HepG2 (cell line): ENCODE results near the gene SERPINF2. TPM values are rescaled to one million over a fixed set of nuclear protein-coding genes. Genes with fewer than 3 reads are reported as not detected.

Source experiments
- ATAC-seq: fragments of 200-7000 bp; cut with Tn5 transposase; 3 replicates; pipeline ENCODE4 v1.9.1; 2020; ENCODE audit warnings: mild to moderate bottlenecking, moderate library complexity
- BruUV-seq: library from RNA; stranded (reverse); fragments of 400-500 nt; replicated peaks from 2 replicates; lab custom pipeline; 2021; lab: Mats Ljungman, UMichigan
- CTCF ChIA-PET: fragments of 300-600 bp; formaldehyde crosslinking; extraction: SDS; loops from one replicate; lab custom pipeline; 2021; ENCODE audit warnings: low total read pairs, inconsistent platforms, low intra/inter-chr PET ratio; lab: Yijun Ruan, JAX
- POLR2A ChIA-PET: fragments of 350-600 bp; sonication (Branson Sonifier 250); formaldehyde crosslinking; loops from one replicate; lab custom pipeline; 2020; ENCODE audit warnings: antibody characterized with exemption, inconsistent platforms; lab: Yijun Ruan, JAX
- DNase-seq: peaks from one replicate; pipeline ENCODE4 v3.0.0-alpha.2; 2015; ENCODE audit warnings: low spot score
- FAIRE-seq: peaks from 3 replicates; lab custom pipeline; 2011; peaks lifted over from hg19 to GRCh38; lab: Jason Lieb, UNC
- H2AFZ ChIP-seq: one replicate; pipeline ENCODE4 v1.6.1; 2011; ENCODE audit warnings: low read length, inconsistent platforms
- H3K27ac ChIP-seq: fragments of 300-600 bp; 3 replicates; pipeline ENCODE4 v1.8.0; 2011; ENCODE audit warnings: mixed run types, mild to moderate bottlenecking, mixed read lengths, low read length, inconsistent platforms; ENCODE audit not compliant: insufficient read depth; ENCODE audit errors: extremely low read length
- H3K27me3 ChIP-seq, 2 experiments: fragments of 200-600 bp in 1 of 2; 2 replicates in 1 of 2; 3 replicates in 1 of 2; pipeline versions ENCODE4 v1.6.0 to v1.8.0; 2011; ENCODE audit warnings: low read length in 2 of 2, mild to moderate bottlenecking in 2 of 2, moderate library complexity in 2 of 2, inconsistent platforms in 1 of 2; ENCODE audit not compliant: insufficient read depth in 2 of 2, control insufficient read depth in 1 of 2
- H3K36me3 ChIP-seq, 2 experiments: fragments of 200-600 bp in 1 of 2; replicated peaks in 1 of 2; 2 replicates in 1 of 2; 3 replicates in 1 of 2; pipeline versions ENCODE4 v1.5.1 to v1.8.0; 2011; ENCODE audit warnings: low read length in 2 of 2, inconsistent platforms in 1 of 2; ENCODE audit not compliant: insufficient read depth in 2 of 2, control insufficient read depth in 1 of 2
- H3K4me1 ChIP-seq: 2 replicates; pipeline ENCODE4 v1.5.1; 2012; ENCODE audit warnings: low read length, inconsistent platforms; ENCODE audit not compliant: insufficient read depth
- H3K4me2 ChIP-seq: 2 replicates; pipeline ENCODE4 v1.6.0; 2011; ENCODE audit warnings: low read depth, low read length, inconsistent platforms
- H3K4me3 ChIP-seq, 3 experiments: fragments of 200-600 bp in 1 of 3; sonication (generic), shearing (Covaris generic) in 1 of 3; replicated peaks in 1 of 3; 2 replicates each; pipeline ENCODE4 v1.5.1; 2011 to 2016; ENCODE audit warnings: low read length in 3 of 3, inconsistent platforms in 2 of 3, low read depth in 2 of 3, mild to moderate bottlenecking in 2 of 3, control low read depth in 1 of 3, mixed read lengths in 1 of 3; ENCODE audit not compliant: insufficient read depth in 1 of 3
- H3K79me2 ChIP-seq: one replicate; pipeline ENCODE4 v1.6.1; 2011; ENCODE audit warnings: low read length, inconsistent platforms; ENCODE audit not compliant: insufficient read depth
- H3K9ac ChIP-seq: 2 replicates; pipeline ENCODE4 v1.6.0; 2011; ENCODE audit warnings: mild to moderate bottlenecking, low read depth, low read length, inconsistent platforms; ENCODE audit not compliant: insufficient read depth
- H3K9me3 ChIP-seq: 2 replicates; pipeline ENCODE4 v1.5.1; 2012; ENCODE audit warnings: mild to moderate bottlenecking, low read length
- H4K20me1 ChIP-seq: 2 replicates; pipeline ENCODE4 v1.6.0; 2011; ENCODE audit warnings: inconsistent platforms, mild to moderate bottlenecking, low read length, moderate library complexity; ENCODE audit not compliant: insufficient read depth
- AGO2 ChIP-seq: fragments of 200-400 bp; formaldehyde crosslinking; optimal IDR thresholded peaks from 2 replicates; pipeline ENCODE3; 2017; ENCODE audit warnings: mild to moderate bottlenecking, low read depth, low read length, moderate library complexity
- MTA1 ChIP-seq: sonication (generic); formaldehyde crosslinking; IDR thresholded peaks from 2 replicates; pipeline ENCODE4 v1.4.0; 2020; ENCODE audit warnings: missing genetic modification reagents, mild to moderate bottlenecking, borderline replicate concordance
- RBFOX2 ChIP-seq: fragments of 200-400 bp; formaldehyde crosslinking; IDR thresholded peaks from 2 replicates; pipeline ENCODE4 v1.6.1; 2017; ENCODE audit warnings: low read depth, mild to moderate bottlenecking, low read length
- ZBTB38 ChIP-seq: sonication (generic); formaldehyde crosslinking; IDR thresholded peaks from 2 replicates; pipeline ENCODE4 v1.5.1; 2020; ENCODE audit warnings: mild to moderate bottlenecking, missing genetic modification reagents
- ZMYM2 ChIP-seq: sonication (generic); formaldehyde crosslinking; IDR thresholded peaks from 2 replicates; pipeline ENCODE4 v1.8.0; 2022; ENCODE audit warnings: mild to moderate bottlenecking, missing genetic modification reagents
- ZNF230 ChIP-seq: sonication (generic); formaldehyde crosslinking; IDR thresholded peaks from 2 replicates; pipeline ENCODE4 v1.4.0; 2020; ENCODE audit warnings: mild to moderate bottlenecking, missing genetic modification reagents
- ZNF331 ChIP-seq: sonication (generic); formaldehyde crosslinking; IDR thresholded peaks from 2 replicates; pipeline ENCODE4 v1.4.0; 2020; ENCODE audit warnings: missing genetic modification reagents
- ZNF550 ChIP-seq: sonication (generic); formaldehyde crosslinking; IDR thresholded peaks from 2 replicates; pipeline ENCODE4 v1.4.0; 2020; ENCODE audit warnings: mild to moderate bottlenecking, missing genetic modification reagents, borderline replicate concordance
- ZNF557 ChIP-seq: sonication (generic); formaldehyde crosslinking; IDR thresholded peaks from 2 replicates; pipeline ENCODE4 v1.4.0; 2020; ENCODE audit warnings: missing genetic modification reagents
- ZNF75D ChIP-seq: sonication (generic); formaldehyde crosslinking; IDR thresholded peaks from 2 replicates; pipeline ENCODE4 v1.8.1; 2023; ENCODE audit warnings: missing genetic modification reagents, mild to moderate bottlenecking, borderline replicate concordance
- WGBS: methylation state at CpG from one replicate; pipeline ENCODE4 v1.1.6; 2017; ENCODE audit warnings: low lambda C conversion rate; 5-methylcytosine and 5-hydroxymethylcytosine counted together
- in situ Hi-C: cut with HindIII; loops from 2 replicates; pipeline ENCODE4 v1.10.0; 2017; ENCODE audit warnings: low pct_unique_long_range_greater_than_20kb; ENCODE audit not compliant: extremely low pct_ligation_motif_present
- intact Hi-C: fragments of 100-400 bp; cut with micrococcal nuclease; formaldehyde crosslinking; loops from one replicate; pipeline ENCODE4 v1.10.0; 2022; ENCODE audit not compliant: unreplicated experiment
- polyA plus RNA-seq, 8 experiments: library from polyadenylated mRNA; depleted of rRNA in 3 of 8; stranded (reverse) in 7 of 8; unstranded in 1 of 8; fragments of >200 nt; fragmentation: Illumina TruSeq in 4 of 8; extraction: Trizol in 4 of 8; gene quantifications; 2 replicates each; pipeline versions ENCODE4 v1.2.1 to v1.2.3, GENCODE V29; 2011 to 2016; ENCODE audit warnings: low read depth in 4 of 8, missing spikeins in 1 of 8, mixed read lengths in 1 of 8; ENCODE audit not compliant: insufficient read depth in 1 of 8
- total RNA-seq, 5 experiments: library from RNA; depleted of rRNA; stranded (reverse); fragments of >200 nt; fragmentation: Illumina TruSeq; extraction: Trizol; gene quantifications; 2 replicates each; pipeline ENCODE4 v1.2.3, GENCODE V29; 2016; ENCODE audit warnings: low read depth in 1 of 5
- TF ChIP-seq, protein P1 (sequence below): sonication (generic); formaldehyde crosslinking; IDR thresholded peaks from 2 replicates; pipeline ENCODE4 v1.4.0; 2020; ENCODE audit warnings: mild to moderate bottlenecking, missing genetic modification reagents
- TF ChIP-seq, protein P2 (sequence below): sonication (generic); formaldehyde crosslinking; IDR thresholded peaks from 2 replicates; pipeline ENCODE4 v1.4.0; 2020; ENCODE audit warnings: missing genetic modification reagents
- TF ChIP-seq, protein P3 (sequence below): sonication (generic); formaldehyde crosslinking; IDR thresholded peaks from 2 replicates; pipeline ENCODE4 v1.5.1; 2020; ENCODE audit warnings: mild to moderate bottlenecking, missing genetic modification reagents, moderate library complexity
- TF ChIP-seq, protein P4 (sequence below): sonication (generic); formaldehyde crosslinking; IDR thresholded peaks from 2 replicates; pipeline ENCODE4 v1.5.1; 2020; ENCODE audit warnings: missing genetic modification reagents, mild to moderate bottlenecking, borderline replicate concordance

The SERPINF2 gene
- total and polyA plus RNA-seq, 2 of the 13 experiments (the other 11 are each of a cell fraction or from before 2014, with no cell fraction given) = 309 to 548 TPM

DNA sequence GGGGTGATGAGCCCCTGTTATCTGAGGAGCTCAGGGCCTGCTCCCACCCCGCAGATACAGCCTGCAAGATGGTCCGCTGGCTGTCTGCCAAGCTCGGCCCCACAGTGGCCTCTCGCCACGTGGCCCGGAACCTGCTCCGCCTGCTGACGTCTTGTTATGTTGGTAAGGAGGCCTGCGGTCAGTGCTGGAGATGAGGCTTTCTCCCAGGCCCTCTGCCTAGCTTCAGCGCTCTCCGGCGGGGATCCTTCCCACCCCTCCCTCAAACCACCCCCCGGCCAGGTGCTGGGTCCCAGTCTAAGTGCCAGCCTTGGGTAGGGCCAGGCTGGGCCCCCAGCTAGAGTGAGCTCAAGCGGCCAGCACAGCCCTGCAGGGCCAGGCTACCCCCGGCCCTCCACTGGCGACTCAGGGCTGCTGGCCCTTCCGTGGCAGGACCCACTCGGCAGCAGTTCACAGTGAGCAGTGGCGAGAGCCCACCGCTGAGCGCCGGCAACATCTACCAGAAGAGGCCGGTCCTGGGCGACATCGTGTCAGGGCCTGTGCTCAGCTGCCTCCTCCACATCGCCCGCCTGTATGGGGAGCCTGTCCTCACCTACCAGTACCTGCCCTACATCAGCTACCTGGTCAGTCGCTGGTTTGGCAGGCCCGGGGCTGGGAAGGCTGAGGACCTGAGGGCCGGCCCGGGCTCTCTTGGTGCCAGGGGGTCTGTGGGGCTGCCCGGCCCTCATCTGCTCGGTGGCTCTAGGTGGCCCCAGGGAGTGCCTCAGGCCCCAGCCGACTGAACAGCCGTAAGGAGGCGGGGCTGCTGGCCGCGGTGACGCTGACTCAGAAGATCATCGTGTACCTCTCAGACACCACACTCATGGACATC lies 12.1 kb upstream of the SERPINF2 start:
- 91% methylated on average over 9 of the region's 40 CpGs for WGBS
- FAIRE-seq = no peak
- intact Hi-C loops (no loop called here), in situ Hi-C loops (no loop called here)
- Histone ChIP-seq H3K4me2 (no peak overlapping the region), H3K27ac (no peak overlapping the region), H3K79me2 (peaks cover 17% of the 10 kb centered on the region), H3K4me1 (peaks cover 49% of the 10 kb centered on the region), H3K27me3 (no peaks in the 10 kb centered on the region), H2AFZ (no peak overlapping the region), H3K36me3 (peaks cover 0 to 1% of the 10 kb centered on the region in 2 experiments; a peak in 4 of 5 replicates), H3K4me3 (no peak overlapping the region), H4K20me1 (no peaks in the 10 kb centered on the region), H3K9me3 (no peaks in the 10 kb centered on the region), H3K9ac (no peak overlapping the region)
- ChIA-PET CTCF (no interaction called here), POLR2A (interaction anchor here (0.8 to 6.3 kb wide), 5 partner anchors 14 to 40 kb away, joined by 3 to 44 read pairs (median 3); partner anchors contain the start of gene SERPINF1)
- no peak for DNase-seq
- no TSS peak for BruUV-seq
- ATAC-seq = peak; percentile 6; the same call in 2 of the 3 replicates
- TF ChIP-seq ZNF557 (CRISPR knock-in tag) (no peak), RBFOX2 (peak; percentile 55; the same call in 1 of the 2 replicates), ZMYM2 (no peak), ZBTB38 (CRISPR knock-in tag) (0 out of 2 replicates have a peak, but pooled peaks have one; percentile 27), ZNF75D (no peak), ZNF331 (no peak), ZNF550 (CRISPR knock-in tag) (no peak), AGO2 (peak; percentile 82), MTA1 (CRISPR knock-in tag) (no peak), ZNF230 (CRISPR knock-in tag) (no peak)
- TF ChIP-seq, protein P1, sequence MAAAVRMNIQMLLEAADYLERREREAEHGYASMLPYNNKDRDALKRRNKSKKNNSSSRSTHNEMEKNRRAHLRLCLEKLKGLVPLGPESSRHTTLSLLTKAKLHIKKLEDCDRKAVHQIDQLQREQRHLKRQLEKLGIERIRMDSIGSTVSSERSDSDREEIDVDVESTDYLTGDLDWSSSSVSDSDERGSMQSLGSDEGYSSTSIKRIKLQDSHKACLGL = no peak
- TF ChIP-seq, protein P2, sequence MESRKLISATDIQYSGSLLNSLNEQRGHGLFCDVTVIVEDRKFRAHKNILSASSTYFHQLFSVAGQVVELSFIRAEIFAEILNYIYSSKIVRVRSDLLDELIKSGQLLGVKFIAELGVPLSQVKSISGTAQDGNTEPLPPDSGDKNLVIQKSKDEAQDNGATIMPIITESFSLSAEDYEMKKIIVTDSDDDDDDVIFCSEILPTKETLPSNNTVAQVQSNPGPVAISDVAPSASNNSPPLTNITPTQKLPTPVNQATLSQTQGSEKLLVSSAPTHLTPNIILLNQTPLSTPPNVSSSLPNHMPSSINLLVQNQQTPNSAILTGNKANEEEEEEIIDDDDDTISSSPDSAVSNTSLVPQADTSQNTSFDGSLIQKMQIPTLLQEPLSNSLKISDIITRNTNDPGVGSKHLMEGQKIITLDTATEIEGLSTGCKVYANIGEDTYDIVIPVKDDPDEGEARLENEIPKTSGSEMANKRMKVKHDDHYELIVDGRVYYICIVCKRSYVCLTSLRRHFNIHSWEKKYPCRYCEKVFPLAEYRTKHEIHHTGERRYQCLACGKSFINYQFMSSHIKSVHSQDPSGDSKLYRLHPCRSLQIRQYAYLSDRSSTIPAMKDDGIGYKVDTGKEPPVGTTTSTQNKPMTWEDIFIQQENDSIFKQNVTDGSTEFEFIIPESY (CRISPR knock-in tag) = peak; percentile 86
- TF ChIP-seq, protein P3, sequence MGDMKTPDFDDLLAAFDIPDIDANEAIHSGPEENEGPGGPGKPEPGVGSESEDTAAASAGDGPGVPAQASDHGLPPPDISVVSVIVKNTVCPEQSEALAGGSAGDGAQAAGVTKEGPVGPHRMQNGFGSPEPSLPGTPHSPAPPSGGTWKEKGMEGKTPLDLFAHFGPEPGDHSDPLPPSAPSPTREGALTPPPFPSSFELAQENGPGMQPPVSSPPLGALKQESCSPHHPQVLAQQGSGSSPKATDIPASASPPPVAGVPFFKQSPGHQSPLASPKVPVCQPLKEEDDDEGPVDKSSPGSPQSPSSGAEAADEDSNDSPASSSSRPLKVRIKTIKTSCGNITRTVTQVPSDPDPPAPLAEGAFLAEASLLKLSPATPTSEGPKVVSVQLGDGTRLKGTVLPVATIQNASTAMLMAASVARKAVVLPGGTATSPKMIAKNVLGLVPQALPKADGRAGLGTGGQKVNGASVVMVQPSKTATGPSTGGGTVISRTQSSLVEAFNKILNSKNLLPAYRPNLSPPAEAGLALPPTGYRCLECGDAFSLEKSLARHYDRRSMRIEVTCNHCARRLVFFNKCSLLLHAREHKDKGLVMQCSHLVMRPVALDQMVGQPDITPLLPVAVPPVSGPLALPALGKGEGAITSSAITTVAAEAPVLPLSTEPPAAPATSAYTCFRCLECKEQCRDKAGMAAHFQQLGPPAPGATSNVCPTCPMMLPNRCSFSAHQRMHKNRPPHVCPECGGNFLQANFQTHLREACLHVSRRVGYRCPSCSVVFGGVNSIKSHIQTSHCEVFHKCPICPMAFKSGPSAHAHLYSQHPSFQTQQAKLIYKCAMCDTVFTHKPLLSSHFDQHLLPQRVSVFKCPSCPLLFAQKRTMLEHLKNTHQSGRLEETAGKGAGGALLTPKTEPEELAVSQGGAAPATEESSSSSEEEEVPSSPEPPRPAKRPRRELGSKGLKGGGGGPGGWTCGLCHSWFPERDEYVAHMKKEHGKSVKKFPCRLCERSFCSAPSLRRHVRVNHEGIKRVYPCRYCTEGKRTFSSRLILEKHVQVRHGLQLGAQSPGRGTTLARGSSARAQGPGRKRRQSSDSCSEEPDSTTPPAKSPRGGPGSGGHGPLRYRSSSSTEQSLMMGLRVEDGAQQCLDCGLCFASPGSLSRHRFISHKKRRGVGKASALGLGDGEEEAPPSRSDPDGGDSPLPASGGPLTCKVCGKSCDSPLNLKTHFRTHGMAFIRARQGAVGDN (CRISPR knock-in tag) = peak; percentile 19; the same call in 1 of the 2 replicates
- TF ChIP-seq, protein P4, sequence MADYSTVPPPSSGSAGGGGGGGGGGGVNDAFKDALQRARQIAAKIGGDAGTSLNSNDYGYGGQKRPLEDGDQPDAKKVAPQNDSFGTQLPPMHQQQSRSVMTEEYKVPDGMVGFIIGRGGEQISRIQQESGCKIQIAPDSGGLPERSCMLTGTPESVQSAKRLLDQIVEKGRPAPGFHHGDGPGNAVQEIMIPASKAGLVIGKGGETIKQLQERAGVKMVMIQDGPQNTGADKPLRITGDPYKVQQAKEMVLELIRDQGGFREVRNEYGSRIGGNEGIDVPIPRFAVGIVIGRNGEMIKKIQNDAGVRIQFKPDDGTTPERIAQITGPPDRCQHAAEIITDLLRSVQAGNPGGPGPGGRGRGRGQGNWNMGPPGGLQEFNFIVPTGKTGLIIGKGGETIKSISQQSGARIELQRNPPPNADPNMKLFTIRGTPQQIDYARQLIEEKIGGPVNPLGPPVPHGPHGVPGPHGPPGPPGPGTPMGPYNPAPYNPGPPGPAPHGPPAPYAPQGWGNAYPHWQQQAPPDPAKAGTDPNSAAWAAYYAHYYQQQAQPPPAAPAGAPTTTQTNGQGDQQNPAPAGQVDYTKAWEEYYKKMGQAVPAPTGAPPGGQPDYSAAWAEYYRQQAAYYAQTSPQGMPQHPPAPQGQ (CRISPR knock-in tag) = no peak
